NB4 (cell line): ENCODE data around the gene MRC2.
"Not testable (repeated sequence)": the region's sequence is repeated elsewhere in the genome, so short reads cannot be mapped to it uniquely, and the experiment has no call there.

Experiments used
- DNase-seq: peaks from one replicate; pipeline ENCODE4 v3.0.0; 2010; ENCODE audit warnings: low read depth
- H3K4me3 ChIP-seq: one replicate; pipeline ENCODE4 v1.5.1; 2011; ENCODE audit warnings: mild to moderate bottlenecking, low read depth, low read length, moderate library complexity
- CTCF ChIP-seq: IDR thresholded peaks from one replicate; pipeline ENCODE4 v1.5.1; 2012; ENCODE audit warnings: low read depth, low read length
- MYC ChIP-seq: IDR thresholded peaks from 2 replicates; pipeline ENCODE4 v1.6.1; 2011; ENCODE audit warnings: low read depth, low read length
- POLR2A ChIP-seq: IDR thresholded peaks from 2 replicates; pipeline ENCODE4 v1.6.1; 2011; ENCODE audit warnings: mild to moderate bottlenecking; ENCODE audit not compliant: insufficient read length; ENCODE audit errors: extremely low read depth
- TF ChIP-seq, protein P1 (sequence below): IDR thresholded peaks from 2 replicates; pipeline ENCODE4 v1.6.1; 2011; ENCODE audit warnings: low read depth, low read length

Gene MRC2

DNA sequence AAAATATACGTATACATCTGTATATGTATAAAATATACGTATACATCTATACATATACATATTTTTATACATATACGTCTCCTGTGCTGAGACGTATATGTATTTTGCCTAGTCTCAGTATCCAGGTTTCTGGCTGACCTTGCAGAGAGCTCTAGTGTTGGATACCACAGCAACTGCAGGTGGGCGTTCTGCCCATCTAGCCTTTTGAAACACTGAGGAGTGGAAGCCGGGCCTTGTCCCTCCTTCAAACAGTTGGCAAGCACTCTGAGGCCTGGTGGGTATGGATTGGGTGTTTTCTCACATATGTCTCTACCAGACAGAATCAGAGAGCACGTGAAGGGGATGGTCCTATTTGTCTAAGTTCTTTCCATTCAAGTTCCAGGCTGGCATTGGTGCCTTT is 39.4 kb upstream of the MRC2 start:
- DNase-seq = no peak
- TF ChIP-seq MYC (no peak), CTCF (no peak)
- TF ChIP-seq, protein P1, sequence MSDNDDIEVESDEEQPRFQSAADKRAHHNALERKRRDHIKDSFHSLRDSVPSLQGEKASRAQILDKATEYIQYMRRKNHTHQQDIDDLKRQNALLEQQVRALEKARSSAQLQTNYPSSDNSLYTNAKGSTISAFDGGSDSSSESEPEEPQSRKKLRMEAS = no peak
- H3K4me3 ChIP-seq = no peak overlapping the region

DNA sequence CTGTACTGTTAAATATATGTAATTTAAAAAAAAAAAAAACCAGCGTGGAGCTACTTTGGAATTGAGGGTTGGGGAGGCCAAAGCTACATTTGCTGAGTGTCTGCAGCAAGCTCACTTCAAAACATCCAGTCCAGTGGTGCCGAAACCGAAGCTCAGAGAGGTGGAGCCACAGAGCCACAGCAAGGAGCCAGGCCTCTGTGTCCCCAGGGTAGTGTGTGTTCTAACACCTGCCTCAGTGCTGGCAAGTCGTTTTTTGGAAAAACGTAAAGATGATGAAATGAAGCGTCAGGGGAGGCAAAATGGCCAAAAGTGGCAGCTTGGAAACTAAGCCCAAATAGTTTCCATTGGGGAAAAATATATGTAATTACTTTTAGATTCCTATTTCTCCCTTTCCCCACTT is 36.1 kb upstream of the MRC2 start:
- TF ChIP-seq MYC (no peak), POLR2A (no peak), CTCF (no peak)
- TF ChIP-seq, protein P1 = no peak
- DNase-seq = no peak
- no peak overlapping the region for H3K4me3 ChIP-seq

- not testable (repeated sequence) for H3K4me3 ChIP-seq, DNase-seq
Measured at GRCh38 chr17:62591822-62592221, 35.6 kb upstream of the MRC2 start.

DNA sequence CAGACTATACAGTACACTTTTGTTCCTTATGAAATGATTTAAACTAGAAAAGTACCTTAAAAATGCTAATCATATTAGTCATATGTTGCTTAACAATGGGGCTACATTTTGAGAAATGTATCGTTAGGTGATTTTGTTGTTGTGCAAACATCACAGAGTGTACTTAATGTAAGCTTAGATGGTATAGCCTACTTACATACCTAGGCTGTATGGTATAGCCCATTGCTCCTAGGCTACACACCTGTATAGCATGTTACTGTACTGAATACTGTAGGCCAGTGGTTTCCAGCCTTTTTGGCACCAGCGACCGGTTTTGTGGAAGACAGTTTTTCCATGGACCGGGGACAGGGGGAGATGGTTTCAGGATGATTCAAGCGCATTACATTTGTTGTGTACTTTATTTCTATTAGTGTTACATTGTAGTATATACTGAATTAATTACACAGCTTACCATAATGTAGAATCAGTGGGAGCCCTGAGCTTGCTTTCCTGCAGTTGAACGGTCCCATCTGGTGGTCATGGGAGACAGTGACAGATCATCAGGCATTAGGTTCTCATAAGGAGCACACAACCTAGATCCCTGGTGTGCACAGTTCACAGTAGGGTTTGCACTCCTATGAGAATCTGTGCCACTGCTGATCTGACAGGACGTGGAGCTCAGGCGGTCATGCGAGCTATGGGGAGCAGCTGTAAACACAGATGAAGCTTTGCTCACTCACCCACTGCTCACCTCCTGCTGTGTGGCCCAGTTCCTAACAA is 35.0 kb upstream of the MRC2 start:
- no peak for DNase-seq
- no peak for TF ChIP-seq CTCF
- no peak for TF ChIP-seq MYC
- TF ChIP-seq POLR2A = no peak
- TF ChIP-seq, protein P1 = no peak
- H3K4me3 ChIP-seq = no peak overlapping the region

- TF ChIP-seq, protein P1 = no peak
- TF ChIP-seq MYC (no peak), CTCF (no peak), POLR2A (no peak)
- no peak overlapping the region for H3K4me3 ChIP-seq
- DNase-seq = no peak
Measured at GRCh38 chr17:62595484-62595883, 32.0 kb upstream of the MRC2 start.

DNA sequence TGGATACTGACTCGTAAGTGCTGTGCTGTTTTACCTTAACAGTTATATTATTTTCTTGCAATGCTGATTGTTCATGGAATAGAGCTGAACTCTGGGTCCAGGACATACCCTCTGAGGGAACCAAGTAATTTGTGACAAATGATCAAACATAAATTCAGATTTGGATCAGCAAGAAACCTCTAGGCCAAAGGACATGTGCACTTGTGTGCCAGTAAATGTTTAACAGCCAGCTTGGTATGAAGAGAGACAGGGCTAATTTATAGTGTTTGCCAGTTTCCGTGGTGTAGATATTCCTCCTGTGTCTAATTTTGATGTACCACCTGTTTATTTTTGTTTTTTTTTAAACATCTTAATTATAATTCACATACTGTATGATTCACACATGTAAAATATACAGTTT is 30.8 kb upstream of the MRC2 start:
- DNase-seq = no peak
- H3K4me3 ChIP-seq = no peak overlapping the region
- TF ChIP-seq POLR2A (no peak), MYC (no peak)
- TF ChIP-seq, protein P1 = no peak

- TF ChIP-seq CTCF = no peak
- TF ChIP-seq, protein P1 = no peak
- no peak for TF ChIP-seq POLR2A
- TF ChIP-seq MYC = no peak
- no peak overlapping the region for H3K4me3 ChIP-seq
- no peak for DNase-seq
Measured at GRCh38 chr17:62597150-62597549, 30.3 kb upstream of the MRC2 start.
